Measurements from ENCODE around the gene RAB17.

The RAB17 gene

GRCh38 chr2:237588044-237588696, 2.4 kb downstream of the RAB17 start:
- H3K4me3 ChIP-seq (ENCODE audit: low read length) = no peak overlapping the region
- no peaks in the 10 kb centered on the region for H3K27me3 ChIP-seq (ENCODE audit: insufficient read depth, low read length)
- H3K9me3 ChIP-seq (ENCODE audit: low read length) = no peaks in the 10 kb centered on the region
- H3K36me3 ChIP-seq (ENCODE audit: insufficient read depth, low read length) = no peaks in the 10 kb centered on the region
- H2AFZ ChIP-seq (ENCODE audit: low read depth, low read length) = no peak overlapping the region
- no peaks in the 10 kb centered on the region for H3K4me1 ChIP-seq (ENCODE audit: insufficient read depth, low read length)

GRCh38 chr2:237585590-237586221, 4.8 kb downstream of the RAB17 start:
- Histone ChIP-seq H3K36me3 (ENCODE audit: insufficient read depth, low read length) (no peaks in the 10 kb centered on the region), H2AFZ (ENCODE audit: low read depth, low read length) (no peak overlapping the region), H3K9me3 (ENCODE audit: low read length) (no peaks in the 10 kb centered on the region), H3K4me3 (ENCODE audit: low read length) (no peak overlapping the region), H3K27me3 (ENCODE audit: insufficient read depth, low read length) (no peaks in the 10 kb centered on the region), H3K4me1 (ENCODE audit: insufficient read depth, low read length) (peaks cover 5% of the 10 kb centered on the region)

GRCh38 chr2:237583385-237584295, 6.9 kb downstream of the RAB17 start:
- Histone ChIP-seq H3K4me1 (ENCODE audit: insufficient read depth, low read length) (peaks cover 5% of the 10 kb centered on the region), H2AFZ (ENCODE audit: low read depth, low read length) (no peak overlapping the region), H3K36me3 (ENCODE audit: insufficient read depth, low read length) (no peaks in the 10 kb centered on the region), H3K9me3 (ENCODE audit: low read length) (no peaks in the 10 kb centered on the region), H3K4me3 (ENCODE audit: low read length) (no peak overlapping the region), H3K27me3 (ENCODE audit: insufficient read depth, low read length) (no peaks in the 10 kb centered on the region)

- Histone ChIP-seq H2AFZ (ENCODE audit: low read depth, low read length) (no peak overlapping the region), H3K27me3 (ENCODE audit: insufficient read depth, low read length) (no peaks in the 10 kb centered on the region), H3K9me3 (ENCODE audit: low read length) (no peaks in the 10 kb centered on the region), H3K4me1 (ENCODE audit: insufficient read depth, low read length) (peaks cover 5% of the 10 kb centered on the region), H3K36me3 (ENCODE audit: insufficient read depth, low read length) (no peaks in the 10 kb centered on the region), H3K4me3 (ENCODE audit: low read length) (no peak overlapping the region)
Observed at GRCh38 chr2:237581751-237582746, 8.5 kb downstream of the RAB17 start.

GRCh38 chr2:237581326-237581725, 9.2 kb downstream of the RAB17 start:
- no peaks in the 10 kb centered on the region for H3K9me3 ChIP-seq (ENCODE audit: low read length)
- no peak overlapping the region for H2AFZ ChIP-seq (ENCODE audit: low read depth, low read length)
- peaks cover 5% of the 10 kb centered on the region for H3K4me1 ChIP-seq (ENCODE audit: insufficient read depth, low read length)
- peaks cover 1% of the 10 kb centered on the region for H3K27me3 ChIP-seq (ENCODE audit: insufficient read depth, low read length)
- H3K4me3 ChIP-seq (ENCODE audit: low read length) = no peak overlapping the region
- H3K36me3 ChIP-seq (ENCODE audit: insufficient read depth, low read length) = no peaks in the 10 kb centered on the region

- Histone ChIP-seq H3K27me3 (ENCODE audit: insufficient read depth, low read length) (peaks cover 5% of the 10 kb centered on the region), H3K4me3 (ENCODE audit: low read length) (no peak overlapping the region), H2AFZ (ENCODE audit: low read depth, low read length) (no peak overlapping the region), H3K36me3 (ENCODE audit: insufficient read depth, low read length) (no peaks in the 10 kb centered on the region), H3K4me1 (ENCODE audit: insufficient read depth, low read length) (peaks cover 5% of the 10 kb centered on the region), H3K9me3 (ENCODE audit: low read length) (no peaks in the 10 kb centered on the region)
Observed at GRCh38 chr2:237577956-237578870, 12.3 kb downstream of the RAB17 start.

- peaks cover 8% of the 10 kb centered on the region for H3K4me1 ChIP-seq (ENCODE audit: insufficient read depth, low read length)
- no peak overlapping the region for H3K4me3 ChIP-seq (ENCODE audit: low read length)
- no peaks in the 10 kb centered on the region for H3K9me3 ChIP-seq (ENCODE audit: low read length)
- H3K36me3 ChIP-seq (ENCODE audit: insufficient read depth, low read length) = no peaks in the 10 kb centered on the region
- no peak overlapping the region for H2AFZ ChIP-seq (ENCODE audit: low read depth, low read length)
- peaks cover 5% of the 10 kb centered on the region for H3K27me3 ChIP-seq (ENCODE audit: insufficient read depth, low read length)
Observed at GRCh38 chr2:237577458-237577857, 13.1 kb downstream of the RAB17 start.

- H3K4me3 ChIP-seq (ENCODE audit: low read length) = no peak overlapping the region
- H2AFZ ChIP-seq (ENCODE audit: low read depth, low read length) = no peak overlapping the region
- no peaks in the 10 kb centered on the region for H3K9me3 ChIP-seq (ENCODE audit: low read length)
- H3K27me3 ChIP-seq (ENCODE audit: insufficient read depth, low read length) = peaks cover 5% of the 10 kb centered on the region
- H3K36me3 ChIP-seq (ENCODE audit: insufficient read depth, low read length) = no peaks in the 10 kb centered on the region
- peaks cover 7% of the 10 kb centered on the region for H3K4me1 ChIP-seq (ENCODE audit: insufficient read depth, low read length)
Observed at GRCh38 chr2:237576974-237577373, 13.6 kb downstream of the RAB17 start.

- Histone ChIP-seq H3K4me1 (ENCODE audit: insufficient read depth, low read length) (peaks cover 6% of the 10 kb centered on the region), H3K27me3 (ENCODE audit: insufficient read depth, low read length) (peaks cover 5% of the 10 kb centered on the region), H2AFZ (ENCODE audit: low read depth, low read length) (no peak overlapping the region), H3K4me3 (ENCODE audit: low read length) (no peak overlapping the region), H3K9me3 (ENCODE audit: low read length) (no peaks in the 10 kb centered on the region), H3K36me3 (ENCODE audit: insufficient read depth, low read length) (no peaks in the 10 kb centered on the region)
Observed at GRCh38 chr2:237575869-237576862, 14.4 kb downstream of the RAB17 start.

GRCh38 chr2:237574894-237575868, 15.4 kb downstream of the RAB17 start:
- Histone ChIP-seq H3K36me3 (ENCODE audit: insufficient read depth, low read length) (no peaks in the 10 kb centered on the region), H3K4me1 (ENCODE audit: insufficient read depth, low read length) (peaks cover 6% of the 10 kb centered on the region)

More at GRCh38 chr2:237574894-237575868, 15.4 kb downstream of the RAB17 start:
- Histone ChIP-seq H2AFZ (ENCODE audit: low read depth, low read length) (no peak overlapping the region), H3K27me3 (ENCODE audit: insufficient read depth, low read length) (peaks cover 5% of the 10 kb centered on the region), H3K9me3 (ENCODE audit: low read length) (no peaks in the 10 kb centered on the region), H3K4me3 (ENCODE audit: low read length) (no peak overlapping the region)
